Endodermal cell (in vitro differentiated cells): Measurements from ENCODE around the gene MAVS. TPM values are rescaled to one million over a fixed set of nuclear protein-coding genes. Genes with fewer than 3 reads are reported as not detected.

Experiments used
- DNase-seq: peaks from one replicate; pipeline ENCODE4 v3.0.0-alpha.2; 2017
- H3K27ac ChIP-seq: 2 replicates; pipeline ENCODE4 v1.5.1; 2013; ENCODE audit warnings: mild to moderate bottlenecking, low read depth, low read length, moderate library complexity
- H3K27me3 ChIP-seq: 2 replicates; pipeline ENCODE4 v1.6.1; 2013; ENCODE audit warnings: mild to moderate bottlenecking, low read length, moderate library complexity; ENCODE audit not compliant: insufficient read depth, control insufficient read depth, poor library complexity, severe bottlenecking
- H3K36me3 ChIP-seq: 2 replicates; pipeline ENCODE4 v1.7.0; 2013; ENCODE audit warnings: mild to moderate bottlenecking, low read length, moderate library complexity; ENCODE audit not compliant: control insufficient read depth, insufficient read depth
- H3K4me1 ChIP-seq: one replicate; pipeline ENCODE4 v1.7.0; 2013; ENCODE audit warnings: low read length; ENCODE audit not compliant: control insufficient read depth, insufficient read depth
- H3K4me3 ChIP-seq: 2 replicates; pipeline ENCODE4 v1.5.1; 2013; ENCODE audit warnings: mild to moderate bottlenecking, low read length, moderate library complexity
- H3K9ac ChIP-seq: 2 replicates; pipeline ENCODE4 v1.6.1; 2013; ENCODE audit warnings: mild to moderate bottlenecking, low read length, moderate library complexity; ENCODE audit not compliant: poor library complexity, severe bottlenecking; ENCODE audit errors: extremely low read depth
- H3K9me3 ChIP-seq: 2 replicates; pipeline ENCODE4 v1.6.1; 2013; ENCODE audit warnings: mild to moderate bottlenecking, low read length, moderate library complexity; ENCODE audit not compliant: control insufficient read depth
- H3K27ac Mint-ChIP-seq: 2 replicates; pipeline ENCODE4 v1.8.0; 2020; ENCODE audit warnings: mixed read lengths
- H3K27me3 Mint-ChIP-seq: 2 replicates; pipeline ENCODE4 v1.8.0; 2021; ENCODE audit warnings: mild to moderate bottlenecking, mixed read lengths; ENCODE audit not compliant: insufficient read depth
- H3K36me3 Mint-ChIP-seq: 2 replicates; pipeline ENCODE4 v1.8.0; 2020; ENCODE audit warnings: low read depth, mixed read lengths
- H3K4me1 Mint-ChIP-seq: 2 replicates; pipeline ENCODE4 v1.8.0; 2020; ENCODE audit warnings: mixed read lengths
- H3K4me3 Mint-ChIP-seq: 2 replicates; pipeline ENCODE4 v1.8.0; 2020; ENCODE audit warnings: mild to moderate bottlenecking, moderate library complexity, mixed read lengths
- H3K9me3 Mint-ChIP-seq: 2 replicates; pipeline ENCODE4 v1.8.0; 2020; ENCODE audit warnings: mild to moderate bottlenecking, mixed read lengths
- WGBS, 2 experiments: methylation state at CpG; one replicate each; pipeline versions ENCODE4 v1.1.5 to v1.1.7; 2013; ENCODE audit warnings: missing lambda C conversion rate in 2 of 2, mixed read lengths in 1 of 2; ENCODE audit not compliant: insufficient coverage in 1 of 2, insufficient read length in 1 of 2; 5-methylcytosine and 5-hydroxymethylcytosine counted together
- total RNA-seq, 2 donors: library from RNA; stranded (reverse); fragmentation: NEBNext Ultra II Directional in 1 of 2; extraction: Animal tissue kit (Norgen Biotek cat#: 25700) in 1 of 2; gene quantifications; 2 replicates in 1 of 2; 3 replicates in 1 of 2; pipeline ENCODE4 v1.2.1, GENCODE V29; 2021
- TF ChIP-seq, protein P1 (sequence below): fragments of 200-600 bp; sonication (generic); conservative IDR thresholded peaks from 2 replicates; pipeline ENCODE4 v1.5.0; 2021; ENCODE audit warnings: antibody characterized with exemption, mild to moderate bottlenecking

Gene MAVS
- total RNA-seq, 2 donors from 2014 or later: 43.1 to 43.2 TPM

DNA sequence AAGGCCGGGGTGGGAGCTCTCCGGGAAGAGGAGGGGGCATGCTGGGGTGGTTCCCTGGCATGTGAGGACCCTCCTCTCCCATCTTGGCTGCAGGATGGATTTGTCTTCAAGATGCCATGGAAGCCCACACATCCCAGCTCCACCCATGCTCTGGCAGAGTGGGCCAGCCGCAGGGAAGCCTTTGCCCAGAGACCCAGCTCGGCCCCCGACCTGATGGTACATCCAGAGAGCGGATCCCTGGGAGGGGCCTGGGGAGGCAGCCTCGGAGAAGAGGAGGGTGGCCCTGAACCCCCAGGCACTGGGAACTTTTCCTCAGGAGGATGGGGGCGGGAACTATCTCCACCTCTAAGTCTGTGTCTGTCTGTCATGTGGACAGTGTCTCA, 45.8 kb upstream of the MAVS start:
- peaks cover 20% of the 10 kb centered on the region for H3K4me1 Mint-ChIP-seq

DNA sequence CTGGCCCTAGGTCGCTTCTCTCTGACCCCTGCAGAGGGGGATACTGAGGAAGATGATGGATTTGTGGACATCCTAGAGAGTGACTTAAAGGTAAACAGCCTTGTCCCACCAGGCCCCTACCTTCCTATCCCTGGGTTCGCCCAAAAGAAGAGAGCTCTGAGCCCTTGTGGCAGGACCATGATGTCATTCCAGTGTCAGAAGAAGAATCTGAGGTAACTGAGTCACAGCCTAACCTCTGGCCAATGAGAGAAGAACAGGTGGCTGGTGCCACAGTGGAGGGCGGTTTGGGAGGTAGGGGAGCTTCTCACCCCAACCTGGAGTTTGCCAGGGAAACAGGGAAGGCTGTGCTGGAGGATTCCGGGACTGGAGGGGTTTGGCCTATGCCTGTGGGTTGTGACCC, 45.3 kb upstream of the MAVS start:
- TF ChIP-seq, protein P1, sequence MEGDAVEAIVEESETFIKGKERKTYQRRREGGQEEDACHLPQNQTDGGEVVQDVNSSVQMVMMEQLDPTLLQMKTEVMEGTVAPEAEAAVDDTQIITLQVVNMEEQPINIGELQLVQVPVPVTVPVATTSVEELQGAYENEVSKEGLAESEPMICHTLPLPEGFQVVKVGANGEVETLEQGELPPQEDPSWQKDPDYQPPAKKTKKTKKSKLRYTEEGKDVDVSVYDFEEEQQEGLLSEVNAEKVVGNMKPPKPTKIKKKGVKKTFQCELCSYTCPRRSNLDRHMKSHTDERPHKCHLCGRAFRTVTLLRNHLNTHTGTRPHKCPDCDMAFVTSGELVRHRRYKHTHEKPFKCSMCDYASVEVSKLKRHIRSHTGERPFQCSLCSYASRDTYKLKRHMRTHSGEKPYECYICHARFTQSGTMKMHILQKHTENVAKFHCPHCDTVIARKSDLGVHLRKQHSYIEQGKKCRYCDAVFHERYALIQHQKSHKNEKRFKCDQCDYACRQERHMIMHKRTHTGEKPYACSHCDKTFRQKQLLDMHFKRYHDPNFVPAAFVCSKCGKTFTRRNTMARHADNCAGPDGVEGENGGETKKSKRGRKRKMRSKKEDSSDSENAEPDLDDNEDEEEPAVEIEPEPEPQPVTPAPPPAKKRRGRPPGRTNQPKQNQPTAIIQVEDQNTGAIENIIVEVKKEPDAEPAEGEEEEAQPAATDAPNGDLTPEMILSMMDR: no peak
- H3K27ac Mint-ChIP-seq: no peak overlapping the region
- no peaks in the 10 kb centered on the region for H3K9me3 Mint-ChIP-seq
- Histone ChIP-seq H3K36me3 (peaks cover 35% of the 10 kb centered on the region), H3K27ac (no peak overlapping the region), H3K9ac (no peak overlapping the region), H3K4me1 (peaks cover 12% of the 10 kb centered on the region), H3K4me3 (no peak overlapping the region), H3K9me3 (no peaks in the 10 kb centered on the region), H3K27me3 (no peaks in the 10 kb centered on the region)
- peaks cover 20% of the 10 kb centered on the region for H3K4me1 Mint-ChIP-seq
- no peak overlapping the region for H3K4me3 Mint-ChIP-seq
- peaks cover 43% of the 10 kb centered on the region for H3K36me3 Mint-ChIP-seq
- DNase-seq: no peak
- 88 to 93% methylated on average over 3 to 4 of the region's 4 CpGs for WGBS, 2 experiments
- no peaks in the 10 kb centered on the region for H3K27me3 Mint-ChIP-seq

More for the DNA sequence above, 45.8 kb upstream of the MAVS start:
- no peak overlapping the region for H3K9ac ChIP-seq
- TF ChIP-seq, protein P1: no peak
- H3K4me3 ChIP-seq: no peak overlapping the region
- no peaks in the 10 kb centered on the region for H3K27me3 ChIP-seq
- H3K4me1 ChIP-seq: peaks cover 12% of the 10 kb centered on the region
- Mint-ChIP-seq H3K36me3 (peaks cover 40% of the 10 kb centered on the region), H3K27me3 (no peaks in the 10 kb centered on the region), H3K9me3 (no peaks in the 10 kb centered on the region), H3K27ac (no peak overlapping the region), H3K4me3 (no peak overlapping the region)
- peaks cover 31% of the 10 kb centered on the region for H3K36me3 ChIP-seq
- 86 to 94% methylated on average over 6 to 8 of the region's 8 CpGs for WGBS, 2 experiments
- no peak for DNase-seq
- H3K27ac ChIP-seq: no peak overlapping the region
- H3K9me3 ChIP-seq: no peaks in the 10 kb centered on the region

DNA sequence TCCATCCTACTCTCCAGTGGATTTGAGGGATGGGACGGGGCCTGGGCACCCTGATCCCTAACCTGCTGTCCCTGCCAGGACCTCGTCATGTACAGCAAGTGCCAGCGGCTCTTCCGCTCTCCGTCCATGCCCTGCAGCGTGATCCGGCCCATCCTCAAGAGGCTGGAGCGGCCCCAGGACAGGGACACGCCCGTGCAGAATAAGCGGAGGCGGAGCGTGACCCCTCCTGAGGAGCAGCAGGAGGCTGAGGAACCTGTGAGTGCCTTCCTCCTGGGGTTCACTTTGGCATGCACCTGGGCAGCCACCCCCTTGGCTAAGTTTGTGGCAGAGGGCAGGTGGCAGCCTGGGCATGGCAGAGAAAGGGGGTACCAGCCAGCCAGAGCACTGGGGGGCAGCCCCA, 44.8 kb upstream of the MAVS start:
- Mint-ChIP-seq H3K4me3 (no peak overlapping the region), H3K27ac (no peak overlapping the region), H3K36me3 (peaks cover 43% of the 10 kb centered on the region), H3K9me3 (no peaks in the 10 kb centered on the region), H3K4me1 (peaks cover 19% of the 10 kb centered on the region), H3K27me3 (no peaks in the 10 kb centered on the region)
- no peak for DNase-seq
- TF ChIP-seq, protein P1: no peak
- Histone ChIP-seq H3K27me3 (no peaks in the 10 kb centered on the region), H3K9ac (no peak overlapping the region), H3K9me3 (no peaks in the 10 kb centered on the region), H3K4me3 (no peak overlapping the region), H3K27ac (no peak overlapping the region), H3K4me1 (peaks cover 12% of the 10 kb centered on the region), H3K36me3 (peaks cover 35% of the 10 kb centered on the region)
- 94 to 96% methylated on average over 13 of the region's 13 CpGs for WGBS, 2 experiments
